K562 (cell line): ENCODE measurements around the gene ATP6V0E2. TPM values are rescaled to one million over a fixed set of nuclear protein-coding genes. Genes with fewer than 3 reads are reported as not detected.

ENCODE experiments used
- ATAC-seq: fragments of 200-7000 bp; cut with Tn5 transposase; 3 replicates; pipeline ENCODE4 v1.9.1; 2020; ENCODE audit warnings: moderate library complexity
- BruUV-seq: library from RNA; stranded (reverse); fragments of 400-500 nt; replicated peaks from 2 replicates; lab custom pipeline; 2021; lab: Mats Ljungman, UMichigan
- CTCF ChIA-PET: fragments of 300-600 bp; formaldehyde crosslinking; extraction: SDS; loops from one replicate; lab custom pipeline; 2021; ENCODE audit warnings: low intra/inter-chr PET ratio; lab: Yijun Ruan, JAX
- POLR2A ChIA-PET: fragments of 300-600, 350-650 bp; sonication (Branson Sonifier 250); formaldehyde crosslinking; extraction: SDS; loops from one replicate; lab custom pipeline; 2021; ENCODE audit warnings: antibody characterized with exemption, inconsistent platforms; lab: Yijun Ruan, JAX
- DNase-seq, 4 experiments: peaks; one replicate each; pipeline versions ENCODE4 v3.0.0 to v3.0.0-alpha.2; 2011 to 2018; ENCODE audit warnings: low spot score in 3 of 4, mixed read lengths in 3 of 4; ENCODE audit errors: extremely low read depth in 1 of 4
- FAIRE-seq: peaks from 2 replicates; lab custom pipeline; 2011; peaks lifted over from hg19 to GRCh38; lab: Jason Lieb, UNC
- H2AFZ ChIP-seq: 2 replicates; pipeline ENCODE4 v1.6.0; 2011; ENCODE audit warnings: low read depth, low read length, control low read depth, inconsistent platforms
- H3K27ac ChIP-seq: fragments of 200-600 bp; 3 replicates; pipeline ENCODE4 v1.8.0; 2011; ENCODE audit warnings: low read depth, mild to moderate bottlenecking, control low read depth, inconsistent platforms, low read length, moderate library complexity, mixed read lengths; ENCODE audit errors: extremely low read depth
- H3K27me3 ChIP-seq, 2 experiments: fragments of 300-600 bp in 1 of 2; 2 replicates in 1 of 2; 3 replicates in 1 of 2; pipeline versions ENCODE4 v1.6.0 to v1.8.0; 2011; ENCODE audit warnings: inconsistent platforms in 2 of 2, low read length in 2 of 2, mild to moderate bottlenecking in 1 of 2, mixed read lengths in 1 of 2, moderate library complexity in 1 of 2; ENCODE audit not compliant: control insufficient read depth in 2 of 2, insufficient read depth in 2 of 2
- H3K36me3 ChIP-seq: fragments of 300-600 bp; 3 replicates; pipeline ENCODE4 v1.8.0; 2011; ENCODE audit warnings: mild to moderate bottlenecking, low read length, inconsistent platforms; ENCODE audit not compliant: control insufficient read depth, insufficient read depth
- H3K4me1 ChIP-seq, 2 experiments: fragments of 200-600 bp in 1 of 2; replicated peaks in 1 of 2; 2 replicates in 1 of 2; 3 replicates in 1 of 2; pipeline versions ENCODE4 v1.5.1 to v1.8.0; 2011; ENCODE audit warnings: inconsistent platforms in 2 of 2, low read length in 2 of 2, mild to moderate bottlenecking in 1 of 2, mixed read lengths in 1 of 2, moderate library complexity in 1 of 2; ENCODE audit not compliant: control insufficient read depth in 2 of 2, insufficient read depth in 2 of 2
- H3K4me2 ChIP-seq: 2 replicates; pipeline ENCODE4 v1.6.1; 2011; ENCODE audit warnings: low read length, control low read depth, inconsistent platforms, mixed read lengths; ENCODE audit not compliant: insufficient read depth
- H3K4me3 ChIP-seq: fragments of 200-600 bp; sonication (generic), shearing (Covaris generic); 2 replicates; pipeline ENCODE4 v1.5.1; 2016; ENCODE audit warnings: control low read depth, inconsistent platforms
- H3K79me2 ChIP-seq: fragments of 200-600 bp; 3 replicates; pipeline ENCODE4 v1.8.0; 2011; ENCODE audit warnings: low read length, inconsistent platforms; ENCODE audit not compliant: control insufficient read depth, insufficient read depth
- H3K9ac ChIP-seq, 2 experiments: 2 replicates each; pipeline versions ENCODE4 v1.6.0 to v1.6.1; 2011; ENCODE audit warnings: low read depth in 2 of 2, low read length in 2 of 2, control low read depth in 1 of 2, inconsistent platforms in 1 of 2, mild to moderate bottlenecking in 1 of 2, mixed read lengths in 1 of 2; ENCODE audit not compliant: insufficient read depth in 1 of 2
- H3K9me1 ChIP-seq: one replicate; pipeline ENCODE4 v1.6.0; 2011; ENCODE audit warnings: inconsistent platforms, mild to moderate bottlenecking, low read length, moderate library complexity; ENCODE audit not compliant: control insufficient read depth, insufficient read depth
- H3K9me3 ChIP-seq: replicated peaks from 2 replicates; pipeline ENCODE4 v1.5.1; 2011; ENCODE audit warnings: low read depth, low read length, inconsistent platforms; ENCODE audit not compliant: control insufficient read depth, insufficient read depth
- H4K20me1 ChIP-seq: replicated peaks from 2 replicates; pipeline ENCODE4 v1.6.1; 2011; ENCODE audit warnings: low read length, inconsistent platforms, mixed read lengths; ENCODE audit not compliant: control insufficient read depth, insufficient read depth
- COPS2 ChIP-seq: fragments of 450-650 bp; conservative IDR thresholded peaks from 2 replicates; pipeline ENCODE4 v1.6.1; 2016; ENCODE audit warnings: mild to moderate bottlenecking, moderate library complexity
- EP300 ChIP-seq: IDR thresholded peaks from 2 replicates; pipeline ENCODE4 v1.6.1; 2012; ENCODE audit warnings: low read length, improper control_type of control experiment
- HBP1 ChIP-seq: fragments of 450-650 bp; formaldehyde crosslinking; IDR thresholded peaks from 2 replicates; pipeline ENCODE4 v1.4.0; 2022; ENCODE audit warnings: missing genetic modification characterization
- PML ChIP-seq: IDR thresholded peaks from 2 replicates; pipeline ENCODE4 v1.6.1; 2012; ENCODE audit warnings: low read length, inconsistent platforms
- RNF2 ChIP-seq: sonication (generic); IDR thresholded peaks from 2 replicates; pipeline ENCODE4 v1.6.1; 2016
- TSC22D4 ChIP-seq: fragments of 450-650 bp; IDR thresholded peaks from 2 replicates; pipeline ENCODE4 v1.6.1; 2016; ENCODE audit warnings: missing genetic modification characterization, missing biosample characterization, control low read depth
- ZBTB1 ChIP-seq: sonication (generic); formaldehyde crosslinking; IDR thresholded peaks from 2 replicates; pipeline ENCODE4 v1.8.1; 2023; ENCODE audit warnings: missing genetic modification reagents, low read depth, mild to moderate bottlenecking, borderline replicate concordance
- ZNF311 ChIP-seq: fragments of 250-450 bp; sonication (Bioruptor Pico); IDR thresholded peaks from 2 replicates; pipeline ENCODE4 v1.4.0; 2020; ENCODE audit warnings: mild to moderate bottlenecking, moderate library complexity
- WGBS: fragments of 100-300 bp; shearing (Covaris generic); methylation state at CpG from one replicate; pipeline ENCODE4 v1.1.6; 2016; ENCODE audit warnings: low coverage, mixed read lengths; ENCODE audit not compliant: insufficient coverage; ENCODE audit errors: missing lambda C conversion rate; 5-methylcytosine and 5-hydroxymethylcytosine counted together
- in situ Hi-C: fragments of 300-500 bp; cut with MboI; formaldehyde crosslinking; loops from 4 replicates; pipeline ENCODE4 v1.15.0; 2018; ENCODE audit warnings: inconsistent platforms, mixed read lengths
- intact Hi-C: fragments of 100-400 bp; cut with micrococcal nuclease; formaldehyde crosslinking; loops from 2 replicates; pipeline ENCODE4 v1.14.2; 2022
- polyA plus RNA-seq, 8 experiments: library from polyadenylated mRNA; depleted of rRNA in 4 of 8; stranded (reverse) in 5 of 8; unstranded in 3 of 8; fragments of >200 nt; fragmentation: Nextera tagmentation in 2 of 8; fragmentation: Illumina TruSeq in 1 of 8; extraction: Ambion mirVana in 2 of 8; extraction: Trizol in 1 of 8; gene quantifications; 2 replicates each; pipeline versions ENCODE4 v1.2.1 to v1.2.3, GENCODE V29; 2011 to 2014; ENCODE audit warnings: inconsistent platforms in 1 of 8, missing spikeins in 1 of 8
- total RNA-seq, 7 experiments: library from RNA; depleted of rRNA in 6 of 7; stranded (reverse); fragments of >200 nt in 6 of 7; fragmentation: Illumina TruSeq in 2 of 7; extraction: Trizol in 2 of 7; gene quantifications; 2 replicates each; pipeline versions ENCODE4 v1.2.1 to v1.2.3, GENCODE V29; 2011 to 2021; ENCODE audit warnings: low replicate concordance in 1 of 7

ATP6V0E2 gene
- total and polyA plus RNA-seq, 9 of the 15 experiments (the other 6 are each of a cell fraction or from before 2014, with no cell fraction given) = 0.55 to 18.5 (median 10.9) TPM

- TF ChIP-seq COPS2 (no peak), TSC22D4 (tag) (no peak), PML (no peak), ZNF311 (CRISPR knock-in tag) (no peak)
These were observed 3.9 kb upstream of the ATP6V0E2 start (continued) for GRCh38 chr7:149869867-149870266.

GRCh38 chr7:149870274-149870673, 3.5 kb upstream of the ATP6V0E2 start:
- in situ Hi-C loops (loop anchor here (25.0 kb wide), 1 partner anchor 167 kb away; no protein-coding TSS in a partner anchor), intact Hi-C loops (no loop called here)
- H3K4me3 ChIP-seq = no peak overlapping the region

More at GRCh38 chr7:149870274-149870673, 3.5 kb upstream of the ATP6V0E2 start:
- no peak overlapping the region for H3K4me2 ChIP-seq
- no peak overlapping the region for H3K27ac ChIP-seq
- WGBS = 43% methylated on average over 3 of the region's 3 CpGs
- CTCF ChIA-PET = no interaction called here
- POLR2A ChIA-PET = interaction anchor here (0.6 kb wide), 1 partner anchor 104 kb away, joined by 3 read pairs; no protein-coding TSS in a partner anchor
- no TSS peak for BruUV-seq
- H3K79me2 ChIP-seq = no peaks in the 10 kb centered on the region
- H3K9ac ChIP-seq = no peak overlapping the region
- peaks cover 12% of the 10 kb centered on the region; the same call in 1 of the 2 replicates for H4K20me1 ChIP-seq
- DNase-seq (no peak), FAIRE-seq (no peak), ATAC-seq (no peak)
- H3K36me3 ChIP-seq = no peaks in the 10 kb centered on the region
- H3K9me3 ChIP-seq = no peaks in the 10 kb centered on the region
- no peak overlapping the region for H2AFZ ChIP-seq
- peaks cover 10 to 38% of the 10 kb centered on the region in 2 experiments; a peak in 4 of 5 replicates for H3K27me3 ChIP-seq
- H3K4me1 ChIP-seq = peaks cover 15 to 27% of the 10 kb centered on the region in 2 experiments
- H3K9me1 ChIP-seq = no peaks in the 10 kb centered on the region
- no peak for TF ChIP-seq ZBTB1 (CRISPR knock-in tag)
- no peak for TF ChIP-seq EP300
- TF ChIP-seq RNF2 = no peak
- TF ChIP-seq HBP1 = no peak
